COLO668 (cell line): ENCODE measurements around the gene CXorf49.
"Not testable (repeated sequence)": the region's sequence is repeated elsewhere in the genome, so short reads cannot be mapped to it uniquely, and the experiment has no call there.

ENCODE experiments used
- DNase-seq: peaks from one replicate; lab custom pipeline; 2025; ENCODE audit not compliant: unreplicated experiment; lab: John Stamatoyannopoulos, UW

Gene CXorf49

DNA sequence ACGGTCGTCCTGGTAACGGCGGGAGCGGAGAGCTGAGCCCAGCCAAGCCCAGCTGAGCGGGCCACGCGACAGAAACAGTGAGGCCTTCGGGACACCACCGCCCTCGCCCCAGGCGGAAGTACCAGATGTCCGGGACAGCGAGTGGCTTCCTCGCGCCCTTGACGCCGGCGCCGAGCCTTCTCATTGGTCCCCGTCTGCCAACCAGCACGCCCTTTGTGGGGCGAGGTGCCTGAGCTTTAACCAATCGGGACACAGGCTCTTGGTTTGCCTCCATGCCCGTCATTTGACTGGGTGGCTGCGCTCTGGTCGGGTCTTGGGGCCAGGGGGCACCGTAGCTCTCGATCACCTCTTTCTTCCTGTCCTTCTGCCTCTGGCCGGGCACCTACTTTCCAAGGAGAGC lies at the start of gene CXorf49:
CXorf49 (minus strand) TSS at position 101 of the 400 bp plus-strand sequence. CDS start 134 bp downstream, outside the sequence.
- not testable (repeated sequence) for DNase-seq

DNA sequence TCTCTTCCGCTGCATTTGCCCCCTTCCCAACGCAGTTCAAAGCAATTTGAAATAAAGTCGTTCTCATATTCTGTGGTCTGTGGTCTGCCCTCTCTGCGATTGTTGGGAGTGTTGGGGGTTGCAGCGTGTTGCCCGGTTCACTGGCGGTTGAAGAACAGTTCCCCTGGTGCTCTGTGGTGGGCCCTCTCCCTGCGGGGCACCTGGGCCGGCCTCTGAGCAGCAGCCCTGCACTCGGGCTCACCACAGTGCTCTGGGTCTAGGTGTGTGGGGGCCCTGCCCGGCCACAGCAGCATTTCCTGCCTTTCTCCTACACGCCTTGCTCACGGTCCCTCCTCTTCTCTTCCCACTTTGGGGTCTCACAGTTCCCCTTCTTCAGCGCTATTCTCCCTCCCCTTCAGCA lies 49.0 kb upstream of the CXorf49 start:
- DNase-seq, result not testable (repeated sequence)

- DNase-seq, result not testable (repeated sequence)
These were observed 47.5 kb upstream of the CXorf49 start for GRCh38 chrX:71765613-71766012.

DNA sequence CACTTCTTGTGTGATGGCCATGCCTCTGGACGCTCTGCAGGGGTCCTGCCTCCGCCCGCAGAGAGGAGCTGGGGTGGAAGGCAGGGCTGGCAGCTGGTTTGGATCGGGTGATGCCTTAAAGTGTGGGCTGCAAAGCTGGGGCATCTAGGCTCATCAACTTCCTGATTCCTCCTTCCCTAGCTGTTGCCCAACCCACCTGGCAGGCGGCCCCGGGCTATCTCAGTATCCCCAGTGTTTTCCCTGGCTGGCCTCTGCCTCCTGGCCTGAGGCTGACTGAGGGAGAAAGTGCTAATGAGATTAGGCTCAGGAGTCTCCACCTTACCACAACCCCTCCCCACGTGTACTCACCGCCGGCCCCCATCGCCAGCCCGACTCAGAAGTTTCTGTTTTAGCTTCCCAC lies 46.7 kb upstream of the CXorf49 start:
- not testable (repeated sequence) for DNase-seq

- DNase-seq, result not testable (repeated sequence)
These were observed 45.0 kb upstream of the CXorf49 start, which contains the start of gene CXorf49B for GRCh38 chrX:71763049-71763448. Gene CXorf49B (plus strand): TSS chrX:71763349. CDS start chrX:71763424, 75 bp downstream.

- DNase-seq, result not testable (repeated sequence)
These were observed 42.7 kb upstream of the CXorf49 start for GRCh38 chrX:71760688-71761281.

GRCh38 chrX:71720289-71720886 lies 2.3 kb upstream of the CXorf49 start:
- DNase-seq, result not testable (repeated sequence)

GRCh38 chrX:71719195-71719594 lies 1.1 kb upstream of the CXorf49 start:
- DNase-seq, result not testable (repeated sequence)

GRCh38 chrX:71716323-71716722 lies 1.8 kb downstream of the CXorf49 start:
- not testable (repeated sequence) for DNase-seq

- DNase-seq, result not testable (repeated sequence)
These were observed 2.5 kb downstream of the CXorf49 start for GRCh38 chrX:71715551-71715950.

DNA sequence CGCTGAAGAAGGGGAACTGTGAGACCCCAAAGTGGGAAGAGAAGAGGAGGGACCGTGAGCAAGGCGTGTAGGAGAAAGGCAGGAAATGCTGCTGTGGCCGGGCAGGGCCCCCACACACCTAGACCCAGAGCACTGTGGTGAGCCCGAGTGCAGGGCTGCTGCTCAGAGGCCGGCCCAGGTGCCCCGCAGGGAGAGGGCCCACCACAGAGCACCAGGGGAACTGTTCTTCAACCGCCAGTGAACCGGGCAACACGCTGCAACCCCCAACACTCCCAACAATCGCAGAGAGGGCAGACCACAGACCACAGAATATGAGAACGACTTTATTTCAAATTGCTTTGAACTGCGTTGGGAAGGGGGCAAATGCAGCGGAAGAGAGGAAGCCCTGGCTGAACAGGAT lies 4.0 kb downstream of the CXorf49 start:
- not testable (repeated sequence) for DNase-seq

- not testable (repeated sequence) for DNase-seq
These were observed 15.2 kb downstream of the CXorf49 start for GRCh38 chrX:71702853-71703252.

- not testable (repeated sequence) for DNase-seq
These were observed 19.1 kb downstream of the CXorf49 start for GRCh38 chrX:71699023-71699344.

- DNase-seq, result not testable (repeated sequence)
These were observed 19.6 kb downstream of the CXorf49 start for GRCh38 chrX:71698299-71699022.

DNA sequence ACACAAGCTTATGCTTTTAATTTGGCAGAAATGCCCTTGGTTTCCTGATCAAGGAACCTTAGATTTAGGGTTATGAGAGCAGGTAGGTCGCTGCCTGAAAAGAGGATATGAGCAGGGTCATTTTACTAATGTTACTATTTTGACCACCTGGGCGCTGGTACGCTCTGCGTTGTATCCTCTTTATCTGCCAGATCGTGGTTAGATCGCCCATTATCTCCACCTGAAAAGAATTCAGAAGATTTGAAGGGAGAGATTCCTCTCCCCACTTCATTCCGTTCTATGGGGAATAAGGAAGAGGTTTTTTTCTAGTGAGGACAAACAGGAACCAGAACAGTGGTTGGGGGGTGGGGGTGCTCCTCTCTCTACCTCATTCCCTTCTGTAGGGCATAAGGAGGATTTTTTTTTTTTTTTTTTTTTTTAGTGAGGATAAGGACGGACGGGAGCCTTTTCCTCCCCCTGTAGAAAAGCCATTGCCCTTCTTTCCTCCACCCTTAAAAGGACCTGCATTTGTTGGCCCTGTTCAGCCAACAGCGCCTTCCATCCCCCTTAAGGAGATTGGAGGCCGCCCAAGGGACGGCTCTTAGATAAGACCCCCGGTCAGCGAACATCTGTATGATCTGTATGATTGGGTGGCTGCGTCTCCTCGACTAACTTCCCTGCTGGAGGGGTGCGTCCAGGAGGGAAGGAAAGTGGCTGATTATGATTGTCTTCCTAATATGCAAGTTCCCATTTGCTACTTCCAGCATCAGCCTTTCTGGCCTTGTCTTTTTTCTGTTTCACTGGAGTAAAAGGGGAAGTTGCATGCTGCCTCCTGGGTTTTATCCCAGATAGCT lies 20.4 kb downstream of the CXorf49 start:
- DNase-seq, result not testable (repeated sequence)

DNA sequence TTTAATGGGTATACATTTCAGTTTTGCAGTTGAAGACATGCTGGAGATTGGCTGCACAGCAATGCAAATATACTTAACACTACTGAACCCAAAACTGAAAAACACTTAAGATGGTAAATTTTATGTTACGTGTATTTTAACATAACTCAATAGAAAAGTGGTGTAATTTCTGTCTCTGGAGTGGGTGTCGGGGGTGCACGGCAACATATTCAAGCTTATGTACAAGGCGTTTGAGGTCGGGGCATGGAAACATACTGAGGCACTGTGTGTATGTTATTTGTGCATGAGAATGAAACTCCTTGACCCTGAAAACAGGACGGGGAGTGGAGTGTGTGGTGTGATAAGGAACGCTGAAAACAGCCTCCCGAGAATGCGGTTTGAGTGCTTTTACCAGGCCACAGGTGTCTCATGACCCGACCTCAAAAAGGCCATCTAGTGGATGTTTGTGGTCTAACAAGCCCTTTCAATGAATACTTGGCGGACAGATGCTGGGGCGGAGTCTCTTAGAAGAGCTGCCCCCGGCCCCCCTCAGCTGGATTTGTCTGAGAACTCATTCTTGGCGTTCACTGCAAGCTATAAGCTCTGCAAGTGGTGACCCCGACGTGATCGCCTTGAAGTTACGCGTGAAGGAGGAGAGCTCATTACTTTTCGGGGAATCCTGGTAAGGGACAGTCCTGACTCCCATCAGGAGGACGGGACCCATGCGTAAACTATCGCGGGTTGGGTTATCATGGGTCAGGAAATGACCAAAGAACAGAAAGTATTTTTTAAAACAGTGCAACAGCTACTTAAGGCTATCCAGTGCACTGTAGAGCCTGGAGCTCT lies 21.2 kb downstream of the CXorf49 start:
- DNase-seq, result not testable (repeated sequence)

GRCh38 chrX:71679575-71680207 lies 38.4 kb downstream of the CXorf49 start:
- DNase-seq, result no peak

GRCh38 chrX:71677195-71677594 lies 40.9 kb downstream of the CXorf49 start:
- not testable (repeated sequence) for DNase-seq

GRCh38 chrX:71676068-71676795 lies 41.9 kb downstream of the CXorf49 start:
- DNase-seq, result not testable (repeated sequence)
